ENCODE measurements around the gene LRP8. TPM values are rescaled to one million over a fixed set of nuclear protein-coding genes. Genes with fewer than 3 reads are reported as not detected.

The LRP8 gene
- total and polyA plus RNA-seq, 2 donors = 1.7 to 4.5 TPM

- Histone ChIP-seq H3K4me1 (ENCODE audit: control insufficient read depth in 2 of 2, insufficient read depth in 2 of 2, low read length in 2 of 2) (no peaks in the 10 kb centered on the region), H3K9me3 (ENCODE audit: control insufficient read depth in 2 of 2, insufficient read depth in 1 of 2, low read length in 1 of 2) (no peaks in the 10 kb centered on the region), H3K27ac (ENCODE audit: low read depth in 1 of 2, low read length in 1 of 2) (no peak overlapping the region), H3K27me3 (ENCODE audit: control insufficient read depth in 2 of 2, insufficient read depth in 1 of 2, low read length in 1 of 2) (no peaks in the 10 kb centered on the region), H3K36me3 (ENCODE audit: control insufficient read depth in 2 of 2, insufficient read depth in 2 of 2, low read length in 1 of 2) (no peaks in the 10 kb centered on the region), H3K4me3 (ENCODE audit: low read length in 2 of 2) (no peak overlapping the region)
- no peak for DNase-seq (ENCODE audit: low read depth in 6 of 9, low spot score in 9 of 9)
- WGBS = 91% methylated on average over 10 of the region's 10 CpGs
These were observed 15.0 kb upstream of the LRP8 start for GRCh38 chr1:53342735-53343470.

GRCh38 chr1:53341961-53342707 is 14.3 kb upstream of the LRP8 start:
- H3K27ac ChIP-seq (ENCODE audit: low read depth in 1 of 2, low read length in 1 of 2) = no peak overlapping the region
- H3K27me3 ChIP-seq (ENCODE audit: control insufficient read depth in 2 of 2, insufficient read depth in 1 of 2, low read length in 1 of 2) = no peaks in the 10 kb centered on the region
- 89% methylated on average over 7 of the region's 7 CpGs for WGBS
- no peak for DNase-seq (ENCODE audit: low read depth in 6 of 9, low spot score in 9 of 9)
- no peaks in the 10 kb centered on the region for H3K9me3 ChIP-seq (ENCODE audit: control insufficient read depth in 2 of 2, insufficient read depth in 1 of 2, low read length in 1 of 2)
- H3K36me3 ChIP-seq (ENCODE audit: control insufficient read depth in 2 of 2, insufficient read depth in 2 of 2, low read length in 1 of 2) = no peaks in the 10 kb centered on the region
- no peak overlapping the region for H3K4me3 ChIP-seq (ENCODE audit: low read length in 2 of 2)
- H3K4me1 ChIP-seq (ENCODE audit: control insufficient read depth in 2 of 2, insufficient read depth in 2 of 2, low read length in 2 of 2) = no peaks in the 10 kb centered on the region

- no peak overlapping the region for H3K4me3 ChIP-seq (ENCODE audit: low read length in 2 of 2)
- H3K27ac ChIP-seq (ENCODE audit: low read depth in 1 of 2, low read length in 1 of 2) = no peak overlapping the region
- no peaks in the 10 kb centered on the region for H3K27me3 ChIP-seq (ENCODE audit: control insufficient read depth in 2 of 2, insufficient read depth in 1 of 2, low read length in 1 of 2)
- no peaks in the 10 kb centered on the region for H3K9me3 ChIP-seq (ENCODE audit: control insufficient read depth in 2 of 2, insufficient read depth in 1 of 2, low read length in 1 of 2)
- H3K4me1 ChIP-seq (ENCODE audit: control insufficient read depth in 2 of 2, insufficient read depth in 2 of 2, low read length in 2 of 2) = no peaks in the 10 kb centered on the region
- WGBS = 95% methylated on average over 5 of the region's 5 CpGs
- no peak for DNase-seq (ENCODE audit: low read depth in 6 of 9, low spot score in 9 of 9)
- no peaks in the 10 kb centered on the region for H3K36me3 ChIP-seq (ENCODE audit: control insufficient read depth in 2 of 2, insufficient read depth in 2 of 2, low read length in 1 of 2)
These were observed 13.6 kb upstream of the LRP8 start for GRCh38 chr1:53341521-53341895.

GRCh38 chr1:53340660-53341520 is 13.0 kb upstream of the LRP8 start:
- Histone ChIP-seq H3K9me3 (ENCODE audit: control insufficient read depth in 2 of 2, insufficient read depth in 1 of 2, low read length in 1 of 2) (no peaks in the 10 kb centered on the region), H3K4me1 (ENCODE audit: control insufficient read depth in 2 of 2, insufficient read depth in 2 of 2, low read length in 2 of 2) (no peaks in the 10 kb centered on the region), H3K36me3 (ENCODE audit: control insufficient read depth in 2 of 2, insufficient read depth in 2 of 2, low read length in 1 of 2) (no peaks in the 10 kb centered on the region), H3K4me3 (ENCODE audit: low read length in 2 of 2) (no peak overlapping the region), H3K27ac (ENCODE audit: low read depth in 1 of 2, low read length in 1 of 2) (no peak overlapping the region), H3K27me3 (ENCODE audit: control insufficient read depth in 2 of 2, insufficient read depth in 1 of 2, low read length in 1 of 2) (no peaks in the 10 kb centered on the region)
- 95% methylated on average over 9 of the region's 9 CpGs for WGBS
- no peak for DNase-seq (ENCODE audit: low read depth in 6 of 9, low spot score in 9 of 9)

- no peaks in the 10 kb centered on the region for H3K36me3 ChIP-seq (ENCODE audit: control insufficient read depth in 2 of 2, insufficient read depth in 2 of 2, low read length in 1 of 2)
- H3K4me1 ChIP-seq (ENCODE audit: control insufficient read depth in 2 of 2, insufficient read depth in 2 of 2, low read length in 2 of 2) = no peaks in the 10 kb centered on the region
- no peaks in the 10 kb centered on the region for H3K9me3 ChIP-seq (ENCODE audit: control insufficient read depth in 2 of 2, insufficient read depth in 1 of 2, low read length in 1 of 2)
- H3K4me3 ChIP-seq (ENCODE audit: low read length in 2 of 2) = no peak overlapping the region
- DNase-seq (ENCODE audit: low read depth in 6 of 9, low spot score in 9 of 9) = no peak
- WGBS = 92% methylated on average over 8 of the region's 8 CpGs
- no peaks in the 10 kb centered on the region for H3K27me3 ChIP-seq (ENCODE audit: control insufficient read depth in 2 of 2, insufficient read depth in 1 of 2, low read length in 1 of 2)
- no peak overlapping the region for H3K27ac ChIP-seq (ENCODE audit: low read depth in 1 of 2, low read length in 1 of 2)
These were observed 12.1 kb upstream of the LRP8 start for GRCh38 chr1:53339736-53340635.

- no peak overlapping the region for H3K4me3 ChIP-seq (ENCODE audit: low read length in 2 of 2)
- no peak for DNase-seq (ENCODE audit: low read depth in 6 of 9, low spot score in 9 of 9)
- no peaks in the 10 kb centered on the region for H3K27me3 ChIP-seq (ENCODE audit: control insufficient read depth in 2 of 2, insufficient read depth in 1 of 2, low read length in 1 of 2)
- WGBS = 96% methylated on average over 1 of the region's 1 CpG
- no peaks in the 10 kb centered on the region for H3K36me3 ChIP-seq (ENCODE audit: control insufficient read depth in 2 of 2, insufficient read depth in 2 of 2, low read length in 1 of 2)
- H3K27ac ChIP-seq (ENCODE audit: low read depth in 1 of 2, low read length in 1 of 2) = no peak overlapping the region
- H3K9me3 ChIP-seq (ENCODE audit: control insufficient read depth in 2 of 2, insufficient read depth in 1 of 2, low read length in 1 of 2) = no peaks in the 10 kb centered on the region
- no peaks in the 10 kb centered on the region for H3K4me1 ChIP-seq (ENCODE audit: control insufficient read depth in 2 of 2, insufficient read depth in 2 of 2, low read length in 2 of 2)
These were observed 10.6 kb upstream of the LRP8 start for GRCh38 chr1:53338423-53338822.

GRCh38 chr1:53337499-53337898 is 9.6 kb upstream of the LRP8 start:
- no peaks in the 10 kb centered on the region for H3K36me3 ChIP-seq (ENCODE audit: control insufficient read depth in 2 of 2, insufficient read depth in 2 of 2, low read length in 1 of 2)
- no peaks in the 10 kb centered on the region for H3K27me3 ChIP-seq (ENCODE audit: control insufficient read depth in 2 of 2, insufficient read depth in 1 of 2, low read length in 1 of 2)
- WGBS = 96% methylated on average over 5 of the region's 5 CpGs
- no peaks in the 10 kb centered on the region for H3K9me3 ChIP-seq (ENCODE audit: control insufficient read depth in 2 of 2, insufficient read depth in 1 of 2, low read length in 1 of 2)
- H3K4me3 ChIP-seq (ENCODE audit: low read length in 2 of 2) = no peak overlapping the region
- no peak overlapping the region for H3K27ac ChIP-seq (ENCODE audit: low read depth in 1 of 2, low read length in 1 of 2)
- DNase-seq (ENCODE audit: low read depth in 6 of 9, low spot score in 9 of 9) = no peak
- no peaks in the 10 kb centered on the region for H3K4me1 ChIP-seq (ENCODE audit: control insufficient read depth in 2 of 2, insufficient read depth in 2 of 2, low read length in 2 of 2)

GRCh38 chr1:53336146-53336545 is 8.3 kb upstream of the LRP8 start:
- 90% methylated on average over 12 of the region's 12 CpGs for WGBS

More at GRCh38 chr1:53336146-53336545, 8.3 kb upstream of the LRP8 start:
- DNase-seq (ENCODE audit: low read depth in 6 of 9, low spot score in 9 of 9) = no peak
- no peaks in the 10 kb centered on the region for H3K27me3 ChIP-seq (ENCODE audit: control insufficient read depth in 2 of 2, insufficient read depth in 1 of 2, low read length in 1 of 2)
- H3K4me1 ChIP-seq (ENCODE audit: control insufficient read depth in 2 of 2, insufficient read depth in 2 of 2, low read length in 2 of 2) = no peaks in the 10 kb centered on the region
- H3K36me3 ChIP-seq (ENCODE audit: control insufficient read depth in 2 of 2, insufficient read depth in 2 of 2, low read length in 1 of 2) = no peaks in the 10 kb centered on the region
- H3K9me3 ChIP-seq (ENCODE audit: control insufficient read depth in 2 of 2, insufficient read depth in 1 of 2, low read length in 1 of 2) = no peaks in the 10 kb centered on the region
- H3K27ac ChIP-seq (ENCODE audit: low read depth in 1 of 2, low read length in 1 of 2) = no peak overlapping the region
- no peak overlapping the region for H3K4me3 ChIP-seq (ENCODE audit: low read length in 2 of 2)
